SK-N-SH (cell line): Measurements from ENCODE around the gene ATP11B. TPM values are rescaled to one million over a fixed set of nuclear protein-coding genes. Genes with fewer than 3 reads are reported as not detected.

ENCODE experiments used
- CTCF ChIA-PET: fragments of 300-600, 350-600 bp; formaldehyde crosslinking; extraction: SDS; loops from one replicate; lab custom pipeline; 2021; lab: Yijun Ruan, JAX
- POLR2A ChIA-PET: fragments of 350-600 bp; sonication (Branson Sonifier 250); formaldehyde crosslinking; extraction: SDS; loops from one replicate; lab custom pipeline; 2020; ENCODE audit warnings: antibody characterized with exemption, inconsistent platforms; lab: Yijun Ruan, JAX
- DNase-seq: peaks from one replicate; pipeline ENCODE4 v3.0.0; 2012
- H2AFZ ChIP-seq: fragments of 200-600 bp; sonication (generic); 2 replicates; pipeline ENCODE4 v1.8.1; 2016; ENCODE audit warnings: antibody characterized with exemption, mild to moderate bottlenecking, low read depth
- H3F3A ChIP-seq: fragments of 200-600 bp; sonication (generic); replicated peaks from 2 replicates; pipeline ENCODE3; 2016; ENCODE audit warnings: antibody characterized with exemption, mild to moderate bottlenecking; ENCODE audit not compliant: insufficient read depth
- H3K27ac ChIP-seq, 2 experiments: fragments of 200-500 bp in 1 of 2; fragments of 200-600 bp in 1 of 2; sonication (Bioruptor generic) in 1 of 2; sonication (generic), shearing (Covaris generic) in 1 of 2; 2 replicates each; pipeline versions ENCODE4 v1.5.1 to v1.6.1; 2014 to 2016; ENCODE audit warnings: low read depth in 2 of 2, inconsistent platforms in 1 of 2, low read length in 1 of 2, mild to moderate bottlenecking in 1 of 2, mixed read lengths in 1 of 2
- H3K27me3 ChIP-seq: fragments of 200-600 bp; sonication (generic), shearing (Covaris generic); 2 replicates; pipeline ENCODE4 v1.6.1; 2016; ENCODE audit warnings: mixed run types; ENCODE audit not compliant: insufficient read depth
- H3K36me3 ChIP-seq, 2 experiments: fragments of 200-500 bp in 1 of 2; fragments of 200-600 bp in 1 of 2; sonication (Bioruptor generic) in 1 of 2; sonication (generic) in 1 of 2; replicated peaks in 1 of 2; 2 replicates each; pipeline versions ENCODE3 to v1.5.1; 2014 to 2016; ENCODE audit warnings: low read length in 1 of 2, mild to moderate bottlenecking in 1 of 2; ENCODE audit not compliant: insufficient read depth in 2 of 2, control insufficient read depth in 1 of 2
- H3K4me1 ChIP-seq, 2 experiments: fragments of 200-500 bp in 1 of 2; fragments of 200-600 bp in 1 of 2; sonication (Bioruptor generic) in 1 of 2; sonication (generic), shearing (Covaris generic) in 1 of 2; 2 replicates each; pipeline versions ENCODE4 v1.5.1 to v1.6.1; 2014 to 2016; ENCODE audit warnings: low read depth in 1 of 2, low read length in 1 of 2, mixed run types in 1 of 2; ENCODE audit not compliant: insufficient read depth in 2 of 2, control insufficient read depth in 1 of 2
- H3K4me2 ChIP-seq: fragments of 200-600 bp; sonication (generic), shearing (Covaris generic); 2 replicates; pipeline ENCODE4 v1.6.1; 2017; ENCODE audit warnings: mixed run types
- H3K4me3 ChIP-seq, 2 experiments: fragments of 200-500 bp in 1 of 2; fragments of 200-600 bp in 1 of 2; sonication (Bioruptor generic) in 1 of 2; sonication (generic), shearing (Covaris generic) in 1 of 2; 2 replicates each; pipeline versions ENCODE4 v1.5.1 to v1.8.1; 2014 to 2016; ENCODE audit warnings: low read depth in 2 of 2, inconsistent platforms in 1 of 2, low read length in 1 of 2, mild to moderate bottlenecking in 1 of 2, mixed read lengths in 1 of 2, moderate library complexity in 1 of 2
- H3K79me2 ChIP-seq: fragments of 200-600 bp; sonication (generic); 2 replicates; pipeline ENCODE4 v1.8.1; 2017; ENCODE audit warnings: mild to moderate bottlenecking; ENCODE audit not compliant: insufficient read depth
- H3K9ac ChIP-seq: fragments of 200-600 bp; sonication (generic); 2 replicates; pipeline ENCODE4 v1.6.1; 2017; ENCODE audit warnings: mixed run types
- H3K9me2 ChIP-seq: fragments of 200-600 bp; sonication (generic); 2 replicates; pipeline ENCODE4 v1.6.1; 2017; ENCODE audit warnings: mixed run types
- H3K9me3 ChIP-seq: fragments of 200-600 bp; sonication (generic); 2 replicates; pipeline ENCODE4 v1.6.1; 2017; ENCODE audit warnings: mixed run types, mild to moderate bottlenecking, moderate library complexity
- H4K20me1 ChIP-seq: fragments of 200-600 bp; sonication (generic); 2 replicates; pipeline ENCODE4 v1.6.1; 2017; ENCODE audit warnings: mild to moderate bottlenecking, mixed run types; ENCODE audit not compliant: insufficient read depth
- CHD2 ChIP-seq: fragments of 150-350 bp; IDR thresholded peaks from 2 replicates; pipeline ENCODE4 v1.6.1; 2018; ENCODE audit warnings: low read length; ENCODE audit not compliant: partially characterized antibody
- ELF1 ChIP-seq: IDR thresholded peaks from 2 replicates; pipeline ENCODE4 v1.4.0; 2012
- EZH2phosphoT487 ChIP-seq: fragments of 200-600 bp; sonication (generic); IDR thresholded peaks from 2 replicates; pipeline ENCODE4 v1.6.1; 2017; ENCODE audit warnings: low read depth, mixed run types, mild to moderate bottlenecking, antibody characterized with exemption, moderate library complexity, borderline replicate concordance
- FOSL2 ChIP-seq: IDR thresholded peaks from 2 replicates; pipeline ENCODE4 v1.4.0; 2012; ENCODE audit warnings: low read depth, mild to moderate bottlenecking, moderate library complexity, borderline replicate concordance
- FOXJ3 ChIP-seq: sonication (generic); formaldehyde crosslinking; IDR thresholded peaks from 2 replicates; pipeline ENCODE4 v1.5.1; 2020; ENCODE audit warnings: mild to moderate bottlenecking, missing genetic modification reagents
- FOXM1 ChIP-seq: IDR thresholded peaks from 2 replicates; pipeline ENCODE4 v1.4.0; 2012; ENCODE audit warnings: low read depth, mild to moderate bottlenecking
- JUND ChIP-seq: IDR thresholded peaks from 2 replicates; pipeline ENCODE4 v1.4.0; 2012
- MEF2A ChIP-seq: IDR thresholded peaks from 2 replicates; pipeline ENCODE4 v1.4.0; 2012; ENCODE audit warnings: low read depth, borderline replicate concordance
- MXI1 ChIP-seq: IDR thresholded peaks from 2 replicates; pipeline ENCODE4 v1.6.1; 2012; ENCODE audit warnings: mild to moderate bottlenecking, low read depth, low read length, improper control_type of control experiment
- POLR2AphosphoS5 ChIP-seq: IDR thresholded peaks from 2 replicates; pipeline ENCODE4 v1.6.1; 2012; ENCODE audit warnings: low read depth, low read length
- RXRA ChIP-seq: IDR thresholded peaks from 2 replicates; pipeline ENCODE4 v1.4.0; 2012; ENCODE audit warnings: low read depth, mild to moderate bottlenecking, borderline replicate concordance
- TAF1 ChIP-seq: IDR thresholded peaks from 2 replicates; pipeline ENCODE4 v1.6.1; 2012; ENCODE audit warnings: low read depth, mild to moderate bottlenecking, low read length, moderate library complexity, borderline replicate concordance
- YY1 ChIP-seq: IDR thresholded peaks from 2 replicates; pipeline ENCODE4 v1.4.0; 2012; ENCODE audit warnings: low read depth, mild to moderate bottlenecking
- WGBS: methylation state at CpG from one replicate; pipeline ENCODE4 v1.1.6; 2017; ENCODE audit warnings: low lambda C conversion rate; 5-methylcytosine and 5-hydroxymethylcytosine counted together
- polyA plus RNA-seq, 3 experiments: library from polyadenylated mRNA; depleted of rRNA; stranded (reverse); fragments of >200 nt; gene quantifications; 2 replicates each; pipeline ENCODE4 v1.2.3, GENCODE V29; 2012
- TF ChIP-seq, protein P1 (sequence below): IDR thresholded peaks from 2 replicates; pipeline ENCODE4; 2012
- TF ChIP-seq, protein P2 (sequence below): fragments of 150-350 bp; IDR thresholded peaks from 2 replicates; pipeline ENCODE4 v1.6.1; 2016; ENCODE audit warnings: mild to moderate bottlenecking, low read depth, low read length
- TF ChIP-seq, protein P3 (sequence below): fragments of 150-350 bp; IDR thresholded peaks from 2 replicates; pipeline ENCODE4 v1.6.1; 2017; ENCODE audit warnings: antibody characterized with exemption, low read length, low read depth, borderline replicate concordance
- TF ChIP-seq, protein P4 (sequence below): IDR thresholded peaks from 2 replicates; pipeline ENCODE4 v1.6.1; 2012; ENCODE audit warnings: mild to moderate bottlenecking, low read depth, low read length, moderate library complexity
- TF ChIP-seq, protein P5 (sequence below): IDR thresholded peaks from 2 replicates; pipeline ENCODE4 v1.4.0; 2012; ENCODE audit warnings: low read depth, borderline replicate concordance

ATP11B gene
- polyA plus RNA-seq, 1 of the 3 experiments (the other 2 are of a cell fraction) = 8.7 TPM

DNA sequence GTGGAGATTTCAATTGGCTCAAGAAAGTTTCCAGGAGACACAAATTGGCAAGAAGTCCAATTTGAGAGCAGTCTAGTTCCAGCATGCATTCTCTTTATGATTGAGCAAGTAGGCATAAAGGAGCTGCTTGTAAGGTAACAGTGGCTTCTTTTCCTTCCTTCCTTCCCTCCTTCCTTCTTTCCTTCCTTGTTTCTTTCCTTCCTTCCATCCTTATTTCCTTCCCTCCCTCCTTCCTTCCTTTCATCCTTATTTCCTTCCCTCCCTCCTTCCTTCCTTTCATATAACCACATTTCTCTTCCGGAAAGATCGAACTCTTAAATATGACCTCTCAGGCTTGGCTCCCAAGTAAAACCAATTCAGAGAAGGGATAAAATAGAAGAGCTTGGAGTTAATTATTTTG is 29.4 kb upstream of the ATP11B start:
- Histone ChIP-seq H4K20me1 (no peaks in the 10 kb centered on the region), H3F3A (no peaks in the 10 kb centered on the region), H3K36me3 (no peaks in the 10 kb centered on the region), H3K4me3 (no peak overlapping the region), H3K9ac (no peak overlapping the region), H3K4me1 (no peaks in the 10 kb centered on the region), H2AFZ (no peak overlapping the region), H3K27ac (no peak overlapping the region), H3K9me2 (no peaks in the 10 kb centered on the region), H3K27me3 (no peaks in the 10 kb centered on the region), H3K9me3 (no peaks in the 10 kb centered on the region), H3K4me2 (no peak overlapping the region), H3K79me2 (no peaks in the 10 kb centered on the region)
- POLR2A ChIA-PET = no interaction called here
- 71% methylated on average over 2 of the region's 2 CpGs for WGBS
- DNase-seq = no peak
- CTCF ChIA-PET = interaction anchor here (0.7 to 0.8 kb wide), 2 partner anchors 15 to 335 kb away, joined by 3 to 4 read pairs; partner anchors contain the start of gene MCCC1
- no peak for TF ChIP-seq RXRA
- TF ChIP-seq, protein P1, sequence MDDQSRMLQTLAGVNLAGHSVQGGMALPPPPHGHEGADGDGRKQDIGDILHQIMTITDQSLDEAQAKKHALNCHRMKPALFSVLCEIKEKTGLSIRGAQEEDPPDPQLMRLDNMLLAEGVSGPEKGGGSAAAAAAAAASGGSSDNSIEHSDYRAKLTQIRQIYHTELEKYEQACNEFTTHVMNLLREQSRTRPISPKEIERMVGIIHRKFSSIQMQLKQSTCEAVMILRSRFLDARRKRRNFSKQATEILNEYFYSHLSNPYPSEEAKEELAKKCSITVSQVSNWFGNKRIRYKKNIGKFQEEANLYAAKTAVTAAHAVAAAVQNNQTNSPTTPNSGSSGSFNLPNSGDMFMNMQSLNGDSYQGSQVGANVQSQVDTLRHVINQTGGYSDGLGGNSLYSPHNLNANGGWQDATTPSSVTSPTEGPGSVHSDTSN = no peak
- TF ChIP-seq FOXM1 = no peak
- no peak for TF ChIP-seq EZH2phosphoT487
- TF ChIP-seq YY1 = no peak
- TF ChIP-seq MXI1 = no peak
- no peak for TF ChIP-seq FOSL2
- TF ChIP-seq, protein P2, sequence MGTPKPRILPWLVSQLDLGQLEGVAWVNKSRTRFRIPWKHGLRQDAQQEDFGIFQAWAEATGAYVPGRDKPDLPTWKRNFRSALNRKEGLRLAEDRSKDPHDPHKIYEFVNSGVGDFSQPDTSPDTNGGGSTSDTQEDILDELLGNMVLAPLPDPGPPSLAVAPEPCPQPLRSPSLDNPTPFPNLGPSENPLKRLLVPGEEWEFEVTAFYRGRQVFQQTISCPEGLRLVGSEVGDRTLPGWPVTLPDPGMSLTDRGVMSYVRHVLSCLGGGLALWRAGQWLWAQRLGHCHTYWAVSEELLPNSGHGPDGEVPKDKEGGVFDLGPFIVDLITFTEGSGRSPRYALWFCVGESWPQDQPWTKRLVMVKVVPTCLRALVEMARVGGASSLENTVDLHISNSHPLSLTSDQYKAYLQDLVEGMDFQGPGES = no peak
- no peak for TF ChIP-seq CHD2
- TF ChIP-seq, protein P3, sequence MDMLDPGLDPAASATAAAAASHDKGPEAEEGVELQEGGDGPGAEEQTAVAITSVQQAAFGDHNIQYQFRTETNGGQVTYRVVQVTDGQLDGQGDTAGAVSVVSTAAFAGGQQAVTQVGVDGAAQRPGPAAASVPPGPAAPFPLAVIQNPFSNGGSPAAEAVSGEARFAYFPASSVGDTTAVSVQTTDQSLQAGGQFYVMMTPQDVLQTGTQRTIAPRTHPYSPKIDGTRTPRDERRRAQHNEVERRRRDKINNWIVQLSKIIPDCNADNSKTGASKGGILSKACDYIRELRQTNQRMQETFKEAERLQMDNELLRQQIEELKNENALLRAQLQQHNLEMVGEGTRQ = no peak
- TF ChIP-seq TAF1 = no peak

DNA sequence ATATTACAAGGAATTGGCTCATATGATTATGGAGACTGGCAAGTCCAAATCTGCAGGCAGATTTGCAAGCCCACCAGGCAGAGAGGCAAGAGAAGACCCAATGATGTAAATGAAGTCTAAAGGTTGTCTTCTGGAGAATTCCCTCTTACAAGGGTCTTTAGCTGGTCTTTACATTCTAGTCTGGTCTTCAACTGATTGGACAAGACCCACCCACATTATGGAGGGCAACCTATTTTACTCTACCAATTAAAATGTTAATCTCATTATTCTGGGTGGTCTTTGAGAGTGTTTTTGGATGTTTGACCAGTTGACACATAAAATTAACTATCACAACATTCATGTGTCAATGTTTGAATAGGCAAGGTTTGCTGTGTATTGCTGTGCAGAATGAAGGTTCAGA is 28.0 kb upstream of the ATP11B start:
- no peaks in the 10 kb centered on the region for H3K9me2 ChIP-seq
- no peak overlapping the region for H2AFZ ChIP-seq
- no peak for TF ChIP-seq YY1
- no peak for TF ChIP-seq MEF2A
- TF ChIP-seq MXI1 = no peak
- TF ChIP-seq, protein P4, sequence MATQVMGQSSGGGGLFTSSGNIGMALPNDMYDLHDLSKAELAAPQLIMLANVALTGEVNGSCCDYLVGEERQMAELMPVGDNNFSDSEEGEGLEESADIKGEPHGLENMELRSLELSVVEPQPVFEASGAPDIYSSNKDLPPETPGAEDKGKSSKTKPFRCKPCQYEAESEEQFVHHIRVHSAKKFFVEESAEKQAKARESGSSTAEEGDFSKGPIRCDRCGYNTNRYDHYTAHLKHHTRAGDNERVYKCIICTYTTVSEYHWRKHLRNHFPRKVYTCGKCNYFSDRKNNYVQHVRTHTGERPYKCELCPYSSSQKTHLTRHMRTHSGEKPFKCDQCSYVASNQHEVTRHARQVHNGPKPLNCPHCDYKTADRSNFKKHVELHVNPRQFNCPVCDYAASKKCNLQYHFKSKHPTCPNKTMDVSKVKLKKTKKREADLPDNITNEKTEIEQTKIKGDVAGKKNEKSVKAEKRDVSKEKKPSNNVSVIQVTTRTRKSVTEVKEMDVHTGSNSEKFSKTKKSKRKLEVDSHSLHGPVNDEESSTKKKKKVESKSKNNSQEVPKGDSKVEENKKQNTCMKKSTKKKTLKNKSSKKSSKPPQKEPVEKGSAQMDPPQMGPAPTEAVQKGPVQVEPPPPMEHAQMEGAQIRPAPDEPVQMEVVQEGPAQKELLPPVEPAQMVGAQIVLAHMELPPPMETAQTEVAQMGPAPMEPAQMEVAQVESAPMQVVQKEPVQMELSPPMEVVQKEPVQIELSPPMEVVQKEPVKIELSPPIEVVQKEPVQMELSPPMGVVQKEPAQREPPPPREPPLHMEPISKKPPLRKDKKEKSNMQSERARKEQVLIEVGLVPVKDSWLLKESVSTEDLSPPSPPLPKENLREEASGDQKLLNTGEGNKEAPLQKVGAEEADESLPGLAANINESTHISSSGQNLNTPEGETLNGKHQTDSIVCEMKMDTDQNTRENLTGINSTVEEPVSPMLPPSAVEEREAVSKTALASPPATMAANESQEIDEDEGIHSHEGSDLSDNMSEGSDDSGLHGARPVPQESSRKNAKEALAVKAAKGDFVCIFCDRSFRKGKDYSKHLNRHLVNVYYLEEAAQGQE = no peak
- TF ChIP-seq ELF1 = no peak
- TF ChIP-seq JUND = no peak
- TF ChIP-seq, protein P5, sequence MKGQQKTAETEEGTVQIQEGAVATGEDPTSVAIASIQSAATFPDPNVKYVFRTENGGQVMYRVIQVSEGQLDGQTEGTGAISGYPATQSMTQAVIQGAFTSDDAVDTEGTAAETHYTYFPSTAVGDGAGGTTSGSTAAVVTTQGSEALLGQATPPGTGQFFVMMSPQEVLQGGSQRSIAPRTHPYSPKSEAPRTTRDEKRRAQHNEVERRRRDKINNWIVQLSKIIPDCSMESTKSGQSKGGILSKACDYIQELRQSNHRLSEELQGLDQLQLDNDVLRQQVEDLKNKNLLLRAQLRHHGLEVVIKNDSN = no peak
- no peak for TF ChIP-seq FOXJ3
- TF ChIP-seq POLR2AphosphoS5 = no peak
- no peak for TF ChIP-seq RXRA
- no peaks in the 10 kb centered on the region for H3K79me2 ChIP-seq
- H3K9me3 ChIP-seq = no peaks in the 10 kb centered on the region
- H3K9ac ChIP-seq = no peak overlapping the region
- no peak overlapping the region for H3K4me2 ChIP-seq
- H3K4me3 ChIP-seq = no peak overlapping the region
- no peaks in the 10 kb centered on the region for H3F3A ChIP-seq
- no peak overlapping the region for H3K27ac ChIP-seq
- H3K36me3 ChIP-seq = no peaks in the 10 kb centered on the region
- no peaks in the 10 kb centered on the region for H3K4me1 ChIP-seq
- no peak for DNase-seq
- POLR2A ChIA-PET = no interaction called here
- CTCF ChIA-PET = interaction anchor here (0.9 to 1.1 kb wide), 3 partner anchors 43 to 127 kb away, joined by 3 read pairs; no protein-coding TSS in a partner anchor
- no peaks in the 10 kb centered on the region for H4K20me1 ChIP-seq
- no peaks in the 10 kb centered on the region for H3K27me3 ChIP-seq
